Left lung (tissue), 10 donors: ENCODE measurements around the gene SAMD1. TPM values are rescaled to one million over a fixed set of nuclear protein-coding genes. Genes with fewer than 3 reads are reported as not detected.

ENCODE experiments used
- ATAC-seq: fragments of 200-7000 bp; cut with Tn5 transposase; one replicate; pipeline ENCODE4 v1.9.1; 2020; ENCODE audit warnings: moderate library complexity
- DNase-seq, 4 donors: peaks; one replicate each; pipeline ENCODE4 v3.0.0-alpha.2; 2013 to 2020
- H3K27ac ChIP-seq, 2 donors: fragments of 200-600 bp; sonication (generic) in 1 of 2; one replicate each; pipeline versions ENCODE4 v1.5.0 to v1.8.0; 2020 to 2021
- H3K27me3 ChIP-seq, 2 donors: fragments of 200-600 bp; sonication (generic) in 1 of 2; one replicate each; pipeline versions ENCODE4 v1.5.0 to v1.8.0; 2020 to 2021
- H3K36me3 ChIP-seq, 2 donors: fragments of 200-600 bp; sonication (generic) in 1 of 2; one replicate each; pipeline versions ENCODE4 v1.5.0 to v1.8.0; 2020 to 2021
- H3K4me1 ChIP-seq, 2 donors: fragments of 200-600 bp; one replicate each; pipeline ENCODE4 v1.8.0; 2021
- H3K4me3 ChIP-seq, 2 donors: fragments of 200-600 bp; sonication (generic) in 1 of 2; one replicate each; pipeline versions ENCODE4 v1.5.0 to v1.8.0; 2020 to 2021; ENCODE audit warnings: mild to moderate bottlenecking in 1 of 2
- H3K9me3 ChIP-seq, 2 donors: fragments of 200-600 bp; sonication (generic) in 1 of 2; one replicate each; pipeline versions ENCODE4 v1.5.0 to v1.8.0; 2020 to 2021
- CTCF ChIP-seq, 2 donors: fragments of 200-600 bp; sonication (generic) in 1 of 2; IDR thresholded peaks; one replicate each; pipeline versions ENCODE4 v1.5.0 to v1.8.0; 2021; ENCODE audit warnings: antibody characterized with exemption in 2 of 2
- intact Hi-C, 2 donors: fragments of 100-400 bp; cut with DNase I; formaldehyde crosslinking; loops; one replicate each; pipeline versions ENCODE4 v1.11.2 to v1.14.2; 2022
- polyA plus RNA-seq, 6 donors: library from polyadenylated mRNA; unstranded; fragments of 120-200 nt; gene quantifications; one replicate each; pipeline ENCODE4 v1.2.1, GENCODE V29; 2013; ENCODE audit not compliant: insufficient read length in 6 of 6
- total RNA-seq, 2 donors: library from RNA; stranded (reverse); fragmentation: NEBNext Ultra II Directional; extraction: Animal tissue kit (Norgen Biotek cat#: 25700); gene quantifications; one replicate each; pipeline ENCODE4 v1.2.1, GENCODE V29; 2021
- donor health status: DM: no; HTN: yes; CAD: no.
- donor health status: DM: no; HTN: no; CAD: no.

The SAMD1 gene
- total and polyA plus RNA-seq, 8 donors: 37.8 to 56.9 (median 49.0) TPM

GRCh38 chr19:14056741-14057356 is 33.7 kb downstream of the SAMD1 start:
- intact Hi-C loops: no loop called here
- Histone ChIP-seq H3K27me3 (peaks cover 11 to 56% of the 10 kb centered on the region in 2 donors), H3K36me3 (peaks cover 0 to 15% of the 10 kb centered on the region in 2 donors), H3K4me3 (peak overlapping the region in 1 of 2 donors; percentile 13), H3K9me3 (no peaks in the 10 kb centered on the region), H3K4me1 (peaks cover 0 to 23% of the 10 kb centered on the region in 2 donors), H3K27ac (no peak overlapping the region)
- ATAC-seq (no peak), DNase-seq (no peak)
- no peak for TF ChIP-seq CTCF (IDR thresholded peaks at IDR 0.05)

- peaks cover 0 to 22% of the 10 kb centered on the region in 2 donors for H3K36me3 ChIP-seq
- DNase-seq: no peak
- no peaks in the 10 kb centered on the region for H3K9me3 ChIP-seq
- no peak for TF ChIP-seq CTCF (IDR thresholded peaks at IDR 0.05)
- intact Hi-C loops: no loop called here
- peaks cover 0 to 23% of the 10 kb centered on the region in 2 donors for H3K4me1 ChIP-seq
- no peak overlapping the region for H3K4me3 ChIP-seq
- H3K27me3 ChIP-seq: peaks cover 11 to 51% of the 10 kb centered on the region in 2 donors
- H3K27ac ChIP-seq: no peak overlapping the region
- ATAC-seq: no peak
Measured at GRCh38 chr19:14056069-14056666, 34.4 kb downstream of the SAMD1 start.

GRCh38 chr19:14055396-14055795 is 35.2 kb downstream of the SAMD1 start:
- ATAC-seq: no peak
- H3K36me3 ChIP-seq: peaks cover 0 to 29% of the 10 kb centered on the region in 2 donors
- intact Hi-C loops: no loop called here
- no peak for TF ChIP-seq CTCF (IDR thresholded peaks at IDR 0.05)
- H3K9me3 ChIP-seq: no peaks in the 10 kb centered on the region
- DNase-seq: no peak
- H3K4me3 ChIP-seq: no peak overlapping the region
- H3K27me3 ChIP-seq: peaks cover 11 to 43% of the 10 kb centered on the region in 2 donors
- H3K4me1 ChIP-seq: peaks cover 0 to 23% of the 10 kb centered on the region in 2 donors
- H3K27ac ChIP-seq: no peak overlapping the region

- Histone ChIP-seq H3K27me3 (peaks cover 11 to 36% of the 10 kb centered on the region in 2 donors), H3K9me3 (no peaks in the 10 kb centered on the region), H3K27ac (no peak overlapping the region), H3K36me3 (peaks cover 0 to 33% of the 10 kb centered on the region in 2 donors), H3K4me3 (no peak overlapping the region), H3K4me1 (peaks cover 0 to 23% of the 10 kb centered on the region in 2 donors)
- intact Hi-C loops: no loop called here
- no peak for ATAC-seq
- no peak for TF ChIP-seq CTCF (IDR thresholded peaks at IDR 0.05)
- no peak for DNase-seq
Measured at GRCh38 chr19:14054721-14055120, 35.8 kb downstream of the SAMD1 start.

- ATAC-seq: no peak
- intact Hi-C loops: no loop called here
Measured at GRCh38 chr19:14054099-14054498, 36.5 kb downstream of the SAMD1 start.

More at GRCh38 chr19:14054099-14054498, 36.5 kb downstream of the SAMD1 start:
- Histone ChIP-seq H3K4me1 (peaks cover 0 to 18% of the 10 kb centered on the region in 2 donors), H3K27ac (no peak overlapping the region), H3K27me3 (peaks cover 6 to 30% of the 10 kb centered on the region in 2 donors), H3K4me3 (no peak overlapping the region), H3K36me3 (peaks cover 0 to 40% of the 10 kb centered on the region in 2 donors), H3K9me3 (no peaks in the 10 kb centered on the region)
- TF ChIP-seq CTCF (IDR thresholded peaks at IDR 0.05): no peak
- DNase-seq: no peak
